NCI-H82 (cell line): ENCODE results near the gene BCAS3.

Experiments
- DNase-seq: peaks from one replicate; lab custom pipeline; 2025; lab: John Stamatoyannopoulos, UW

The BCAS3 gene

GRCh38 chr17:61199431-61200338, 522.0 kb downstream of the BCAS3 start:
- DNase-seq = no peak

- DNase-seq = no peak
Measured at GRCh38 chr17:61200339-61200715, 522.7 kb downstream of the BCAS3 start.

DNA sequence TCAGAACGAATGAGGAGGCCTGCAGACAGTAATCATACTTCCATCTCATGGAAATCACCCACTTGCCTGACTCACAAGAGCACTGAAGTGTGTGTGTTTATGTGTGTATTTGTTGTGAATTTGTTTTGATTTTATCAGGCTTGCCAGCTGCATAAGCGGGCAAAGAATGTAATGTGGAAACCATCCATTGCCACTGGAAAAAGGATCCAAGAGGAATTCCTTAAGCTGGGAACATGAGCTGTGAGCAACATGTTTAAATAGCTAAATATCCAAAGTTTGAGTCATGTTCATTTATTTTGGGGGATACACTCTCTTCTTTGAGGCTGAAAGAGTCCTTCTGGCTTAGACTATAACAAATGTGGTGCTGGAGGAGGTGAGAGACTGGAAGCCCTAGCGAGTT, 523.6 kb downstream of the BCAS3 start:
- DNase-seq = no peak

GRCh38 chr17:61202564-61202963, 524.9 kb downstream of the BCAS3 start:
- no peak for DNase-seq

- no peak for DNase-seq
Measured at GRCh38 chr17:61203671-61204131, 526.0 kb downstream of the BCAS3 start.

DNA sequence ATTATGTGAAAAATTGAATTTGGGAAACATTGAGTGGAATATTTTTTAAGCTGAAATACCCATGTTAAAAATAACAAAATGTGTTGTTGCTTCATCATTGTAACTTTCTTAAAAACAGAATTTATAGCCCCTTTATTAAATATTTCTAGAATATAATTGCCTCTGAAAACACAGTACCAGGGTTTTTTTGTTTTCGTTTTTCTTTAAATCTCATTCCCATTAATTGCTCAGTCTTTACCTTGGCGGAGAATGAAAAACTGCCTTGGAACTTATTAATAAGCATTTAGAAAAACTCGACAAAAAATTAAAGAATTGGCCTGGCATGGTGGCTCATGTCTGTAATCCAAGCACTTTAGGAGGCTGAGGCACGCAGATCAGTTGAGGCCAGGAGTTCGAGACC, 526.8 kb downstream of the BCAS3 start:
- DNase-seq = no peak

- DNase-seq = peak; percentile 40
Measured at GRCh38 chr17:61205401-61205800, 527.8 kb downstream of the BCAS3 start.

DNA sequence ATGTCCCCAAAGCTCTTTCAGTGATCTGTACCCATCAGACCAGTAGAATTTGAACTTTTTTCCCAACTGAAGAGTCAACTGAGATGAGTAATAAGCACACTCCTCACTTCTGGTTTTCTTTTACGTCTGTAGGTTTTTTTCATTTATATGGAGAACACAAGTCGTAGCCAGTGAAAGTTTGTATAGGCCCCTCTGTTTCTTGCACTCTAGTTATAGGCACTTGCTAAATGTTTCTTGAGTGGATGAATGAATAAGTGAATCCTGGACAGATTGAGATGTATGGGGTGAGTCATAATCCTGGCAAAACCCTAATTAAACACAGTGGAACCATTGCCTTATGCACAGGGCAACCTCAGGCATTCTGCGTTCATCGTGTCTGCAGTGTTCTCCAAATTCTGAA, 528.3 kb downstream of the BCAS3 start:
- DNase-seq = peak; percentile 85

- no peak for DNase-seq
Measured at GRCh38 chr17:61206922-61207321, 529.3 kb downstream of the BCAS3 start.

- DNase-seq = peak; percentile 91
Measured at GRCh38 chr17:61208301-61209105, 530.9 kb downstream of the BCAS3 start.

- DNase-seq = no peak
Measured at GRCh38 chr17:61209106-61209439, 531.4 kb downstream of the BCAS3 start.

- DNase-seq = peak; percentile 23
Measured at GRCh38 chr17:61209525-61209924, 531.9 kb downstream of the BCAS3 start.

DNA sequence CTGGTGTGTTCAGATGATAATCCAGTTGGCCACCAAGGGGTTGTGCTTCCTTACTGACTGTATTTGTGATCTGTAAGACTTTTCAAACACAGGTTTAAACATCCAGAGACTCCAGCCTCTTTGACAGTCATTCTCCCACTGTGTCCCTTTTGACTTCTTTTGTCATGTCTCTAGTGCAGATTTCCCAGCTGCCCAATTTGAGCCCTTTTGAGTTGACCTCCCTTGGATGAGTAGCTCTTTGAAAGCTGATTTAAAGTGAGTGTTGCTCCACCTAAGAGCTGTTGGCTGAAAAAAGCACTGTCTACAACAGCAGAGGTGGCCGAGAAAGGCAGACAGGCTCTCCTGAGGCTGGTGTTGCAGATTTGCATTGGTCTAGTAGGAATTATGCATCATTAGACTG, 533.6 kb downstream of the BCAS3 start:
- DNase-seq = no peak

DNA sequence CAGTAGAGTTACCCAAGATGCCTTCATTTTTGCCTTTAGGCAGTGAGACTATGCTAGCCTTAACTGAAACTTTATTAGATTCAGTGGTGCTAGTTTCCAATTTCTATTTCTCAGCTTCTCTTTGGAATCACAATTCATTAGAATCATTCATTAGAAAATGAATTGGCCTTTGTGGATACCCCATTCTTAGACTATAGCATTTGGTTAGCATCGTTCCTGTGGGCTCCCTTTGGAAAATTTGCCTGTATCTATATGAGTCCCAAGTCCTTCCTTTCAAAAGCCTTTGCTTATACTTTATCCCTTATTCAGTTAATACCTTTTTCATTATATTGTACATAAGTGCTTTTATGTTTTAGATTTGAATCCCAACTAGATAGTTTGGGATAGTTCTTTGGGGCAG, 535.0 kb downstream of the BCAS3 start:
- no peak for DNase-seq

DNA sequence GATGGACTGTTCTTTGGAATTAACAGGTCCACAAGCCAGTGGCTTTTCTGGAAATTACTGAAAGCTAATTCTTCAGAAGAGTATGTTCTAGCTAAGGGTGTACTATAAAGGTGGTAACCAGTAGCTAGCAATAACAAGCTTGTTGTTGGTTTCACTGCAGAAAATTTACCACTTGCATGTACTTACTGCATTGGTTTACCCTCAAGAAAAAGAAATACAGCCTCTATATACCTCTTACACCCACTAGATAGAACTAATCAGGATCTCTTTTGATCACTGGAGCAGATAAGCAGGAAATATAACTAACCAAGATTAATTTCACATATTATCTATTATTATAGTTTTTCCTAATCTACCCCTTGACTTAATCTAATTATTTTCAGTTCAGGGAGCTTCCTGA, 537.1 kb downstream of the BCAS3 start:
- no peak for DNase-seq

DNA sequence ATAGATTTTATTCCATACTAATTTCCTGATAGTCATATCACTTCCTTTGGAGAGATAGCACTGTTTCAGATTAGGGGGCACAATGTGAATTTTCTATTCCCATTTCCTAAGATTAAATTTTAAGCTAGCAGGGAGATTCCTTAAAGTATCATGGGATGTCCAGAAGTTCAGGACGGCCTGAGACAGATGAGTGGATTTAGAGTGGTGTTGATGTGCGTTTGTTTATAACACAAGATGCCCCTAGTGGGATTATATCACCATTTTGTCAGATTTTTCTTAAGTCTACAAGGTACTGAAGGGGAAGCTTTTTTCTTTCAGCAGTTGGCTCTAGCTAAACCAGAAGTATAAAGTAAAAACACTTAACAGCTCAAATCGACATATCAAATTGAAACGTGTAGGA, 538.4 kb downstream of the BCAS3 start:
- peak; percentile 11 for DNase-seq

DNA sequence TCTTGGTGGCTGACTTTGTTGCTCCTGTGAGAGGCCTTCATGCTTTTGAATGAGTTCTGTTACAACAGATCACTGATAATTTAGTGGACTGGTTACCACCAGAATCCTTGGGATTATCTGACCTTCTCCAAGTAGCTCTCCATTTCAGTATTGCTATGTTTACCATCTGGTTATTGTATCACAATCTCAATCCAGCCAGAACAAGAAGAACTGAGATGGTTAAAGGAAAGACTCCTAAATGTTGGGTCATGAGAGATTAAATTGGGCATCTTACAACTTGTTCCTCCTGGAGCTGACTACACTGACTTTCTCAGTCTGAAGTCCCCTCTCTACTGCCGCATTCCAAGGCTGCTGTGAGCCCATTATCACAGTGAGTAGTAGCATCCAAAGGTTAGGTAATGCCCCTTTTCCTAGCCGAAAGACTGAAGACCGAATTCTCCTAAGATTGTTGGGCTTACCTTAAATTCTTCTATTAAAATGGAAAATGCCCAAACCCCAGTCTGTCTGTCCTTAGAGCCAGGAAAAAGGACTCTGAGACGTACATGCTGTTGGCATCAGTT, 540.3 kb downstream of the BCAS3 start:
- no peak for DNase-seq

DNA sequence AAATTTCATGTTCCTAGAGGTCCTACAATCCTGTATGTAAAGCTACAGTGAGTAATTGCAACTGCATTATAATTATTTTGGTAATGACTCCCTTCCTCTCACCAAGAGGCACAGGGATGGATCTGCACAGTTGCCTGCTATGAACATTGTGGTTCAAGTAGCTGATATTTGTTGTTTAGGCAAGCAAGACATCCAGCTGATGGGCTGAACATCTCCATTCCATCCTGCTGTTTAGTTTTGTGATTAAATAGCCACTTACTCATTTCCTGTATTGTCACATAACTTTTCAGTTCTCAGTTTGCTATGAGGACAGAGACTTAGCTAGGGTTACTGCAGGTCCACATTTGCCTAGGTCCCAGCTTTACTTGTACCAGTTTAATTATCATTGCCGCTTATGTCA, 540.8 kb downstream of the BCAS3 start:
- no peak for DNase-seq

- DNase-seq = no peak
Measured at GRCh38 chr17:61219460-61219859, 541.8 kb downstream of the BCAS3 start.

GRCh38 chr17:61221181-61221580, 543.5 kb downstream of the BCAS3 start:
- peak; percentile 27 for DNase-seq

DNA sequence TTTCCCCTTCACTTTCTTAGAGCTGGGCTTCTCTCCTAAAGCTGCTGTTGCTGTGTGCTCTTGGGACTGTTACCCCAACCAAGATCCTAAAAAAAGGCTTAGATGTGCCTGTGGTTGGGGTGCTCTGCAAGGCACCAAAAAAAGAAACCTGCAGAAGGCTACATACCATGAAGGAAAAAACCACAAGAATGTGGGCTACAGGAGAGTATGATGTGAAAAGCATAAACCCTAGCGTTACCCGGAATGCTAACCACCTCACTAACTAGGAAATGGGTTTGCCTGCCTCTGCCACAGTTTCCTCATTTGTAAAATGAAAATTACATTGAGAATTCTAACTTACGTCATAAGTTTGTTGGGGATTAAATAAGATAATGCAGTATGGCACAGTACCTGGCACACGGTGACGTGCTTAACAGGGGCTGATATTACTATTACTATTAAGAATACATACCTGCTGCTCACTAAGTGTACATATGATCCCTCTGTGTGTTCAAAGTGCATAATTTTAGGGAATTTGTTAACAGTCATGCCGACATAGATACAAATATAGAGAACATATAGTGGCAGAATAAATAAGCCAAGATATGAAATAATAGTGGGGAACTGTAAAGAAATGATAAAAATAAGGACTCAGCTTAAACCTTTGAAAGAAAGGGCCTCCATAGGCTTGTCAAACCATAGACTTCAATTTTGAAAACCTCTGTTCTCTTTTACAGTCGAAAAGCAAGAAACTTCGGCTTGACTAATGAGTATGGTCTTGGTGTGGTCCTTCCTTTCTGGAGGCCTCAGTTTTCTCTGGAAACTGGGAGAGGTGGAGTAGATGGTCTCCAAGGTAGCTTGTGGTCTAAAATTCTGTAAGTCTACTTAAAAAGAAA, 544.2 kb downstream of the BCAS3 start:
- no peak for DNase-seq

GRCh38 chr17:61223725-61224124, 546.1 kb downstream of the BCAS3 start:
- no peak for DNase-seq
